IMR-90 (cell line): Measurements from ENCODE around the gene ACOT7. TPM values are rescaled to one million over a fixed set of nuclear protein-coding genes. Genes with fewer than 3 reads are reported as not detected.

Experiments
- ATAC-seq: fragments of 200-7000 bp; cut with Tn5 transposase; 2 replicates; pipeline ENCODE4 v1.9.1; 2020; ENCODE audit warnings: low read depth, mild to moderate bottlenecking, moderate library complexity
- BruUV-seq: library from RNA; stranded (reverse); fragments of 400-500 nt; replicated peaks from 2 replicates; lab custom pipeline; 2021; lab: Mats Ljungman, UMichigan
- CTCF ChIA-PET: fragments of 300-600 bp; formaldehyde crosslinking; extraction: SDS; loops from one replicate; lab custom pipeline; 2021; ENCODE audit warnings: antibody characterized with exemption; lab: Yijun Ruan, JAX
- POLR2A ChIA-PET: fragments of 300-600 bp; sonication (Branson Sonifier 250); formaldehyde crosslinking; loops from one replicate; lab custom pipeline; 2022; ENCODE audit warnings: antibody characterized with exemption; ENCODE audit not compliant: unreplicated experiment; lab: Charles Lee
- DNase-seq: peaks from one replicate; pipeline ENCODE4 v3.0.0; 2013
- H2AFZ ChIP-seq: replicated peaks from 2 replicates; pipeline ENCODE3; 2013; ENCODE audit warnings: low read length, mild to moderate bottlenecking; ENCODE audit not compliant: poor library complexity
- H2AK5ac ChIP-seq: 2 replicates; pipeline ENCODE4 v1.6.1; 2013; ENCODE audit warnings: low read depth, low read length, inconsistent platforms
- H2AK9ac ChIP-seq: replicated peaks from 2 replicates; pipeline ENCODE3; 2013; ENCODE audit warnings: mild to moderate bottlenecking, low read depth, low read length, moderate library complexity; ENCODE audit not compliant: poor library complexity
- H2BK120ac ChIP-seq: 2 replicates; pipeline ENCODE4 v1.6.1; 2013; ENCODE audit warnings: low read depth, low read length, inconsistent platforms
- H2BK15ac ChIP-seq: 3 replicates; pipeline ENCODE4 v1.6.1; 2013; ENCODE audit warnings: low read depth, low read length, inconsistent platforms
- H2BK20ac ChIP-seq: 2 replicates; pipeline ENCODE4 v1.6.1; 2013; ENCODE audit warnings: low read depth, mild to moderate bottlenecking, inconsistent platforms, low read length, moderate library complexity
- H2BK5ac ChIP-seq: 2 replicates; pipeline ENCODE4 v1.6.1; 2013; ENCODE audit warnings: mild to moderate bottlenecking, low read depth, low read length, inconsistent platforms; ENCODE audit not compliant: poor library complexity, severe bottlenecking
- H3K14ac ChIP-seq: replicated peaks from 2 replicates; pipeline ENCODE4 v1.6.1; 2013; ENCODE audit warnings: low read depth, low read length, inconsistent platforms
- H3K18ac ChIP-seq: 2 replicates; pipeline ENCODE4 v1.6.1; 2013; ENCODE audit warnings: low read depth, low read length, control low read depth
- H3K23ac ChIP-seq: 2 replicates; pipeline ENCODE4 v1.6.1; 2013; ENCODE audit warnings: low read depth, low read length, inconsistent platforms
- H3K27ac ChIP-seq: 2 replicates; pipeline ENCODE4 v1.5.1; 2013; ENCODE audit warnings: mild to moderate bottlenecking, control low read depth, low read length; ENCODE audit not compliant: insufficient read depth
- H3K27me3 ChIP-seq: 2 replicates; pipeline ENCODE4 v1.6.1; 2013; ENCODE audit warnings: low read length; ENCODE audit not compliant: control insufficient read depth, insufficient read depth
- H3K36me3 ChIP-seq: 2 replicates; pipeline ENCODE4 v1.6.1; 2013; ENCODE audit warnings: low read length, mixed read lengths; ENCODE audit not compliant: control insufficient read depth, insufficient read depth
- H3K4ac ChIP-seq: 2 replicates; pipeline ENCODE4 v1.6.1; 2013; ENCODE audit warnings: low read depth, low read length, inconsistent platforms
- H3K4me1 ChIP-seq: 2 replicates; pipeline ENCODE4 v1.6.1; 2013; ENCODE audit warnings: low read length, mixed read lengths; ENCODE audit not compliant: control insufficient read depth, insufficient read depth
- H3K4me2 ChIP-seq: 2 replicates; pipeline ENCODE4 v1.6.1; 2013; ENCODE audit warnings: low read depth, mild to moderate bottlenecking, control low read depth, low read length, moderate library complexity
- H3K4me3 ChIP-seq: 2 replicates; pipeline ENCODE4 v1.5.1; 2013; ENCODE audit warnings: low read depth, mild to moderate bottlenecking, control low read depth, low read length, moderate library complexity; ENCODE audit not compliant: insufficient read depth
- H3K56ac ChIP-seq: 2 replicates; pipeline ENCODE4 v1.6.1; 2013; ENCODE audit warnings: low read length, inconsistent platforms; ENCODE audit not compliant: insufficient read depth; ENCODE audit errors: extremely low read depth
- H3K79me1 ChIP-seq, 2 experiments: 2 replicates each; pipeline ENCODE4 v1.6.1; 2013; ENCODE audit warnings: low read length in 2 of 2, inconsistent platforms in 1 of 2, low read depth in 1 of 2
- H3K9ac ChIP-seq: 2 replicates; pipeline ENCODE4 v1.6.1; 2013; ENCODE audit warnings: low read depth, low read length, control low read depth
- H3K9me1 ChIP-seq: 2 replicates; pipeline ENCODE4 v1.6.1; 2013; ENCODE audit warnings: low read length, inconsistent platforms; ENCODE audit not compliant: insufficient read depth
- H3K9me3 ChIP-seq: 2 replicates; pipeline ENCODE4 v1.6.1; 2013; ENCODE audit warnings: low read length; ENCODE audit not compliant: control insufficient read depth, insufficient read depth
- H4K20me1 ChIP-seq: 2 replicates; pipeline ENCODE4 v1.6.1; 2013; ENCODE audit warnings: low read length, inconsistent platforms; ENCODE audit not compliant: insufficient read depth
- H4K5ac ChIP-seq: 2 replicates; pipeline ENCODE4 v1.6.1; 2013; ENCODE audit warnings: mild to moderate bottlenecking, low read depth, low read length, control low read depth
- H4K8ac ChIP-seq, 2 experiments: 2 replicates each; pipeline ENCODE4 v1.6.1; 2013; ENCODE audit warnings: low read depth in 2 of 2, low read length in 2 of 2, control low read depth in 1 of 2, inconsistent platforms in 1 of 2
- H4K91ac ChIP-seq: 2 replicates; pipeline ENCODE4 v1.6.1; 2013; ENCODE audit warnings: low read depth, low read length, inconsistent platforms; ENCODE audit not compliant: insufficient read depth
- CEBPB ChIP-seq: IDR thresholded peaks from 2 replicates; pipeline ENCODE4 v1.6.1; 2012; ENCODE audit warnings: low read depth, low read length, improper control_type of control experiment
- CHD1 ChIP-seq: IDR thresholded peaks from 2 replicates; pipeline ENCODE4 v1.6.1; 2012; ENCODE audit warnings: low read depth, low read length, improper control_type of control experiment
- FOS ChIP-seq: fragments of 150-350 bp; IDR thresholded peaks from 2 replicates; pipeline ENCODE4 v1.6.1; 2016; ENCODE audit warnings: low read depth, low read length
- MAFK ChIP-seq: IDR thresholded peaks from 2 replicates; pipeline ENCODE4 v1.6.1; 2012; ENCODE audit warnings: low read depth, low read length, improper control_type of control experiment
- MAZ ChIP-seq: IDR thresholded peaks from 2 replicates; pipeline ENCODE4 v1.6.1; 2012; ENCODE audit warnings: low read depth, mild to moderate bottlenecking, low read length, improper control_type of control experiment, moderate library complexity, borderline replicate concordance
- MXI1 ChIP-seq: IDR thresholded peaks from 2 replicates; pipeline ENCODE4 v1.6.1; 2012; ENCODE audit warnings: low read depth, mild to moderate bottlenecking, low read length, moderate library complexity, borderline replicate concordance
- NFE2L2 ChIP-seq: fragments of 150-350 bp; IDR thresholded peaks from 2 replicates; pipeline ENCODE4 v1.6.1; 2016; ENCODE audit warnings: low read depth, mild to moderate bottlenecking, low read length
- POLR2A ChIP-seq: IDR thresholded peaks from 2 replicates; pipeline ENCODE4 v1.6.1; 2012; ENCODE audit warnings: mild to moderate bottlenecking, low read depth, low read length
- RAD21 ChIP-seq: IDR thresholded peaks from 2 replicates; pipeline ENCODE4 v1.6.1; 2012; ENCODE audit warnings: low read length, improper control_type of control experiment
- RCOR1 ChIP-seq: IDR thresholded peaks from 2 replicates; pipeline ENCODE4 v1.6.1; 2012; ENCODE audit warnings: mild to moderate bottlenecking, low read length, improper control_type of control experiment; ENCODE audit not compliant: insufficient replicate concordance
- RFX5 ChIP-seq: IDR thresholded peaks from 2 replicates; pipeline ENCODE4 v1.8.0; 2012; ENCODE audit warnings: low read depth, mild to moderate bottlenecking, low read length, moderate library complexity
- SMC3 ChIP-seq: fragments of 150-350 bp; IDR thresholded peaks from 2 replicates; pipeline ENCODE4 v1.6.1; 2016; ENCODE audit warnings: low read depth, mild to moderate bottlenecking, antibody characterized with exemption, low read length, moderate library complexity
- WGBS, 2 experiments: methylation state at CpG; one replicate each; pipeline versions ENCODE4 v1.1.5 to v1.1.7; 2013; ENCODE audit warnings: missing lambda C conversion rate in 2 of 2; ENCODE audit not compliant: insufficient read length in 1 of 2; ENCODE audit errors: extremely low coverage in 2 of 2; 5-methylcytosine and 5-hydroxymethylcytosine counted together
- dilution Hi-C: fragments of 300-500 bp; cut with HindIII; formaldehyde crosslinking; loops from one replicate; pipeline ENCODE4 v1.14.3; 2018; ENCODE audit warnings: low sequenced_read_pairs; ENCODE audit not compliant: unreplicated experiment
- in situ Hi-C: fragments of 300-500 bp; cut with MboI; formaldehyde crosslinking; loops from 3 replicates; pipeline ENCODE4 v1.14.3; 2019; ENCODE audit warnings: low sequenced_read_pairs, inconsistent platforms, mixed read lengths
- intact Hi-C: fragments of 100-400 bp; cut with micrococcal nuclease; formaldehyde crosslinking; loops from 2 replicates; pipeline ENCODE4 v1.10.0; 2022
- polyA plus RNA-seq, 3 experiments: library from polyadenylated mRNA; depleted of rRNA; stranded (reverse); fragments of >200 nt; gene quantifications; 2 replicates each; pipeline ENCODE4 v1.2.3, GENCODE V29; 2012; ENCODE audit warnings: low replicate concordance in 1 of 3
- total RNA-seq: library from RNA; depleted of rRNA; stranded (reverse); fragments of >200 nt; gene quantifications from 2 replicates; pipeline ENCODE4 v1.2.3, GENCODE V29; 2012
- TF ChIP-seq, protein P1 (sequence below): conservative IDR thresholded peaks from 2 replicates; pipeline ENCODE4 v1.5.1; 2012; ENCODE audit warnings: mild to moderate bottlenecking, low read depth, low read length, improper control_type of control experiment
- TF ChIP-seq, protein P2 (sequence below): fragments of 150-350 bp; IDR thresholded peaks from 2 replicates; pipeline ENCODE4 v1.6.1; 2017; ENCODE audit warnings: mild to moderate bottlenecking, antibody characterized with exemption, low read length, low read depth

The ACOT7 gene
- total and polyA plus RNA-seq, 2 of the 4 experiments (the other 2 are of a cell fraction): 51.6 to 242 TPM

DNA sequence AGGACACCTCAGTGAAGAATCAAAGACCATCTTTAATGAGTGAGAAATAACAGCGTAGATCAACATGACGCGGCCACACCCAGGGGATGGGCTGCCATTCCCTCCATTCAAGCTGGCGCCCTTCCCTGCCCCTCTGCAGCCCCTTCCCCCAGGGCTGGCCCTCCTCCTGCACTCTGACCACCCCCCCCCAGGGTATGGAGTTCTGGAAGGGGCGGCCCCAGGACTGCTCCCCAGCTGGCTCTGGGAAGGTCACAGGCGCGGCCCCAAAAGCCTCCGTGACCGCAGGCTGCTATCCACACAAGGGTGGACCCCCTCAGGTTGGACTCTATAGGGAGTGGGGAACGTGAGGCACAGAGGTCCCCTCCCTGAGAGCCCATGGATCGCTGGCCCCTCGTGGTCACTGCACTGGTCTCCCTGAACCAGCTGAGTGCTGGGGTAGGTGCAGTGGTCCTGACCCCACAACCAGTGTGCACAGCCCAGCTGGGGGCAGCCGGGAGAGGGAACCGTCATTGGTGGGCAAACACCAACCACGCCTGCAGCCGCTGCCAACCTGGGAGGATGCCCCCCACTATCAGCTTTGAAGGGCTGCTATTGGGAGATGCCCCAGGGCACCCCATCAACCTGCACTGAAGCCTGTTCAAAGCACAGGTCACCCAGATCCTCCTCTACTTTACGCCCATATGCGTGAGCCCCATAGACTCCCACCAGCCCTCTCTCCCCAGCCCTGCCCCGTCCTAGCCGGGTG, 116.6 kb downstream of the ACOT7 start:
- Histone ChIP-seq H3K14ac (no peak overlapping the region), H2BK120ac (no peak overlapping the region), H2BK15ac (no peak overlapping the region), H3K4me1 (peaks cover 18% of the 10 kb centered on the region), H2AK9ac (peak overlapping the region; percentile 92), H3K27me3 (no peaks in the 10 kb centered on the region), H3K4me2 (0 out of 2 replicates have a peak overlapping the region, but pooled peaks have one; percentile 47), H3K9me3 (no peaks in the 10 kb centered on the region), H2BK20ac (no peak overlapping the region), H3K23ac (no peak overlapping the region), H2AK5ac (peak overlapping the region; percentile 65; the same call in 1 of the 2 replicates), H3K4me3 (no peak overlapping the region), H4K91ac (no peak overlapping the region), H4K20me1 (no peaks in the 10 kb centered on the region; the same call in 1 of the 2 replicates), H2AFZ (peak overlapping the region; percentile 88), H4K8ac (no peak overlapping the region; a peak in 1 of 4 replicates), H4K5ac (no peak overlapping the region), H3K36me3 (no peaks in the 10 kb centered on the region), H3K9me1 (peaks cover 9% of the 10 kb centered on the region; the same call in 1 of the 2 replicates), H3K18ac (no peak overlapping the region), H3K4ac (0 out of 2 replicates have a peak overlapping the region, but pooled peaks have one; percentile 26), H3K27ac (no peak overlapping the region), H2BK5ac (no peak overlapping the region), H3K79me1 (peaks cover 0 to 22% of the 10 kb centered on the region in 2 experiments; a peak in 2 of 4 replicates), H3K56ac (no peak overlapping the region), H3K9ac (no peak overlapping the region)
- intact Hi-C loops: no loop called here
- ATAC-seq (no peak), DNase-seq (no peak)
- dilution Hi-C loops: no loop called here
- 100% methylated on average over 2 of the region's 20 CpGs; no CpG with 5 or more reads in 1 of the 2 experiments for WGBS, 2 experiments
- no TSS peak for BruUV-seq
- CTCF ChIA-PET: interaction anchor here (1.0 kb wide), 1 partner anchor 17 kb away, joined by 3 read pairs; no protein-coding TSS in a partner anchor
- POLR2A ChIA-PET: no interaction called here
- in situ Hi-C loops: no loop called here
- TF ChIP-seq, protein P1, sequence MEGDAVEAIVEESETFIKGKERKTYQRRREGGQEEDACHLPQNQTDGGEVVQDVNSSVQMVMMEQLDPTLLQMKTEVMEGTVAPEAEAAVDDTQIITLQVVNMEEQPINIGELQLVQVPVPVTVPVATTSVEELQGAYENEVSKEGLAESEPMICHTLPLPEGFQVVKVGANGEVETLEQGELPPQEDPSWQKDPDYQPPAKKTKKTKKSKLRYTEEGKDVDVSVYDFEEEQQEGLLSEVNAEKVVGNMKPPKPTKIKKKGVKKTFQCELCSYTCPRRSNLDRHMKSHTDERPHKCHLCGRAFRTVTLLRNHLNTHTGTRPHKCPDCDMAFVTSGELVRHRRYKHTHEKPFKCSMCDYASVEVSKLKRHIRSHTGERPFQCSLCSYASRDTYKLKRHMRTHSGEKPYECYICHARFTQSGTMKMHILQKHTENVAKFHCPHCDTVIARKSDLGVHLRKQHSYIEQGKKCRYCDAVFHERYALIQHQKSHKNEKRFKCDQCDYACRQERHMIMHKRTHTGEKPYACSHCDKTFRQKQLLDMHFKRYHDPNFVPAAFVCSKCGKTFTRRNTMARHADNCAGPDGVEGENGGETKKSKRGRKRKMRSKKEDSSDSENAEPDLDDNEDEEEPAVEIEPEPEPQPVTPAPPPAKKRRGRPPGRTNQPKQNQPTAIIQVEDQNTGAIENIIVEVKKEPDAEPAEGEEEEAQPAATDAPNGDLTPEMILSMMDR: no peak
- TF ChIP-seq MAFK (no peak), CEBPB (no peak), POLR2A (no peak), MAZ (no peak), RCOR1 (no peak), FOS (no peak), CHD1 (no peak), RFX5 (no peak), SMC3 (no peak), NFE2L2 (no peak), RAD21 (no peak), MXI1 (no peak)
- TF ChIP-seq, protein P2, sequence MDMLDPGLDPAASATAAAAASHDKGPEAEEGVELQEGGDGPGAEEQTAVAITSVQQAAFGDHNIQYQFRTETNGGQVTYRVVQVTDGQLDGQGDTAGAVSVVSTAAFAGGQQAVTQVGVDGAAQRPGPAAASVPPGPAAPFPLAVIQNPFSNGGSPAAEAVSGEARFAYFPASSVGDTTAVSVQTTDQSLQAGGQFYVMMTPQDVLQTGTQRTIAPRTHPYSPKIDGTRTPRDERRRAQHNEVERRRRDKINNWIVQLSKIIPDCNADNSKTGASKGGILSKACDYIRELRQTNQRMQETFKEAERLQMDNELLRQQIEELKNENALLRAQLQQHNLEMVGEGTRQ: no peak
